Gastroesophageal sphincter (tissue), 3 donors: ENCODE results near the gene PLA2G3.

Experiments
- EP300 ChIP-seq: sonication (generic); formaldehyde crosslinking; IDR thresholded peaks from one replicate; pipeline ENCODE4 v1.6.1; 2017; ENCODE audit warnings: antibody characterized with exemption, mild to moderate bottlenecking
- POLR2A ChIP-seq, 2 donors: fragments of 450-650 bp; IDR thresholded peaks; one replicate each; pipeline ENCODE4 v1.6.1; 2017; ENCODE audit warnings: antibody characterized with exemption in 2 of 2, mild to moderate bottlenecking in 2 of 2, moderate library complexity in 1 of 2
- POLR2AphosphoS5 ChIP-seq: sonication (generic); formaldehyde crosslinking; IDR thresholded peaks from one replicate; pipeline ENCODE4 v1.6.1; 2017; ENCODE audit warnings: antibody characterized with exemption
- TF ChIP-seq, protein P1 (sequence below), 4 experiments: fragments of 200-600 bp in 2 of 4; fragments of 450-650 bp in 2 of 4; sonication (generic) in 1 of 4; IDR thresholded peaks; one replicate each; pipeline ENCODE4 v1.5.1; 2017 to 2019; ENCODE audit warnings: antibody characterized with exemption in 4 of 4, mild to moderate bottlenecking in 2 of 4, moderate library complexity in 2 of 4

DNA sequence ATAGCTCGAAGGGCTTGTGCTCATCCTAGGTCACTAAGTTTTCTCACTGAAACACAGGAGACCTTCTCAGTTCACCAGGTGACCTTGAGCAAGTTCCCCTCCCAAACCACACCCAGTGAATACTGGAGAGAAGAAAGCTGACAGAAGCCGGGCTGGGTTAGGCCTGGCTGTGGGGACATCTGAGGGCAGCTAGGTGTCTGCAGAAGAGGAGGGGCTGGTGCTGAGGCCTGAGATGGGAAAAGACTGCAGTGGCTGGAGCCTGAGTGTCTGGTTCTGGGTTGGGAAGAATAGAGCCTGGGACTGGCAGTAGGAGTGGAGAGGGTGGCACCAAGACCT is 18.1 kb downstream of the PLA2G3 start:
- TF ChIP-seq POLR2A (IDR thresholded peaks at IDR 0.05) (no peak), EP300 (no peak), POLR2AphosphoS5 (no peak)
- TF ChIP-seq, protein P1, sequence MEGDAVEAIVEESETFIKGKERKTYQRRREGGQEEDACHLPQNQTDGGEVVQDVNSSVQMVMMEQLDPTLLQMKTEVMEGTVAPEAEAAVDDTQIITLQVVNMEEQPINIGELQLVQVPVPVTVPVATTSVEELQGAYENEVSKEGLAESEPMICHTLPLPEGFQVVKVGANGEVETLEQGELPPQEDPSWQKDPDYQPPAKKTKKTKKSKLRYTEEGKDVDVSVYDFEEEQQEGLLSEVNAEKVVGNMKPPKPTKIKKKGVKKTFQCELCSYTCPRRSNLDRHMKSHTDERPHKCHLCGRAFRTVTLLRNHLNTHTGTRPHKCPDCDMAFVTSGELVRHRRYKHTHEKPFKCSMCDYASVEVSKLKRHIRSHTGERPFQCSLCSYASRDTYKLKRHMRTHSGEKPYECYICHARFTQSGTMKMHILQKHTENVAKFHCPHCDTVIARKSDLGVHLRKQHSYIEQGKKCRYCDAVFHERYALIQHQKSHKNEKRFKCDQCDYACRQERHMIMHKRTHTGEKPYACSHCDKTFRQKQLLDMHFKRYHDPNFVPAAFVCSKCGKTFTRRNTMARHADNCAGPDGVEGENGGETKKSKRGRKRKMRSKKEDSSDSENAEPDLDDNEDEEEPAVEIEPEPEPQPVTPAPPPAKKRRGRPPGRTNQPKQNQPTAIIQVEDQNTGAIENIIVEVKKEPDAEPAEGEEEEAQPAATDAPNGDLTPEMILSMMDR (IDR thresholded peaks at IDR 0.05): no peak
